Neutrophil (primary cell): ENCODE results near the gene OTULINL.

Experiments used
- H3K27ac ChIP-seq: fragments of 200-600 bp; sonication (generic); 2 replicates; pipeline ENCODE4 v1.5.1; 2016; ENCODE audit warnings: mild to moderate bottlenecking, moderate library complexity
- H3K27me3 ChIP-seq: fragments of 200-600 bp; sonication (generic); 2 replicates; pipeline ENCODE4 v1.6.0; 2016; ENCODE audit warnings: mild to moderate bottlenecking
- H3K36me3 ChIP-seq: fragments of 200-600 bp; sonication (generic); 2 replicates; pipeline ENCODE4 v1.5.1; 2017
- H3K4me1 ChIP-seq, 2 experiments: fragments of 200-600 bp in 1 of 2; sonication (generic) in 1 of 2; 1 replicate in 1 of 2; 2 replicates in 1 of 2; pipeline versions ENCODE4 v1.5.1 to v1.6.1; 2013 to 2016; ENCODE audit warnings: low read depth in 1 of 2, low read length in 1 of 2, mild to moderate bottlenecking in 1 of 2, moderate library complexity in 1 of 2; ENCODE audit not compliant: control insufficient read depth in 1 of 2, insufficient read depth in 1 of 2
- H3K4me3 ChIP-seq, 2 experiments: fragments of 200-600 bp in 1 of 2; sonication (generic) in 1 of 2; 1 replicate in 1 of 2; 2 replicates in 1 of 2; pipeline ENCODE4 v1.5.1; 2013 to 2016; ENCODE audit warnings: low read depth in 1 of 2, low read length in 1 of 2, mild to moderate bottlenecking in 1 of 2, moderate library complexity in 1 of 2
- H3K9me3 ChIP-seq: fragments of 200-600 bp; sonication (generic); 2 replicates; pipeline ENCODE4 v1.5.1; 2016
- CTCF ChIP-seq: fragments of 200-600 bp; sonication (generic); IDR thresholded peaks from 2 replicates; pipeline ENCODE4 v1.5.1; 2016; ENCODE audit warnings: antibody characterized with exemption

The OTULINL gene

GRCh38 chr5:14594378-14595074, 12.9 kb downstream of the OTULINL start:
- Histone ChIP-seq H3K9me3 (no peaks in the 10 kb centered on the region), H3K27me3 (no peaks in the 10 kb centered on the region), H3K4me1 (peaks cover 92 to 94% of the 10 kb centered on the region in 2 experiments), H3K4me3 (peak overlapping the region; percentile 13 to 22), H3K36me3 (no peaks in the 10 kb centered on the region), H3K27ac (peak overlapping the region; percentile 87)
- TF ChIP-seq CTCF = no peak

GRCh38 chr5:14595189-14595588, 13.6 kb downstream of the OTULINL start:
- Histone ChIP-seq H3K36me3 (no peaks in the 10 kb centered on the region), H3K4me3 (peak overlapping the region; percentile 13 to 22), H3K27me3 (no peaks in the 10 kb centered on the region), H3K9me3 (no peaks in the 10 kb centered on the region), H3K4me1 (peaks cover 93 to 94% of the 10 kb centered on the region in 2 experiments), H3K27ac (peak overlapping the region; percentile 87)
- no peak for TF ChIP-seq CTCF

GRCh38 chr5:14595891-14596290, 14.3 kb downstream of the OTULINL start:
- Histone ChIP-seq H3K27me3 (no peaks in the 10 kb centered on the region), H3K27ac (peak overlapping the region; percentile 87), H3K4me3 (peak overlapping the region in 1 of 2 experiments; percentile 15)

DNA sequence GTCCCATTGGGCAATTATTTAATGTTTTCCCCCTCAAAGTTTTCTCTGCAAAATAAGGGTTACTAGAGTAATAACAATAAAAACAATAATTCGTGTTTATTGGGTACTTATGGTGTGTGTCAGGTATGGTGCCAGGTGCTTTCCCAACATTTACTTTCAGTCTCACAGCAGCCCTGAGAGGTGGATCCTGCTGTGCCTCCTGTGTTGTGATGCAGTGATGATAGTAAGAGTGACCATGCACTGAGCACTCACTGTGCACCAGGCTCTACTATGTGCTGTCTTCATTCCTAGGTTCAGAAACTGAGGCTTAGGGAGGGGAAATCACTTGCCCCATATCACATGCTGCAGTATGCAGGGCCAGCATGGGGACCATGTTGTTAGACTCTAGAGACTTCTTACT, 15.5 kb downstream of the OTULINL start:
- no peaks in the 10 kb centered on the region for H3K9me3 ChIP-seq
- peaks cover 7% of the 10 kb centered on the region for H3K36me3 ChIP-seq
- no peak for TF ChIP-seq CTCF
- H3K27ac ChIP-seq = peak overlapping the region; percentile 87
- H3K27me3 ChIP-seq = no peaks in the 10 kb centered on the region
- H3K4me3 ChIP-seq = no peak overlapping the region
- peaks cover 89 to 93% of the 10 kb centered on the region in 2 experiments for H3K4me1 ChIP-seq

More at GRCh38 chr5:14595891-14596290, 14.3 kb downstream of the OTULINL start:
- no peak for TF ChIP-seq CTCF
- Histone ChIP-seq H3K4me1 (peaks cover 94 to 97% of the 10 kb centered on the region in 2 experiments), H3K9me3 (no peaks in the 10 kb centered on the region), H3K36me3 (no peaks in the 10 kb centered on the region)

GRCh38 chr5:14598225-14598624, 16.6 kb downstream of the OTULINL start:
- no peaks in the 10 kb centered on the region for H3K27me3 ChIP-seq
- peak overlapping the region; percentile 68 for H3K27ac ChIP-seq
- H3K4me1 ChIP-seq = peaks cover 78 to 81% of the 10 kb centered on the region in 2 experiments
- H3K36me3 ChIP-seq = peaks cover 19% of the 10 kb centered on the region
- no peak for TF ChIP-seq CTCF
- H3K4me3 ChIP-seq = no peak overlapping the region
- no peaks in the 10 kb centered on the region for H3K9me3 ChIP-seq
